T47D (cell line): ENCODE data around the gene DCTN3.

Source experiments
- DNase-seq, 2 experiments: peaks; one replicate each; pipeline versions ENCODE4 v3.0.0 to v3.0.0-alpha.2; 2011 to 2012; ENCODE audit warnings: low read depth in 1 of 2, low spot score in 1 of 2
- JUND ChIP-seq: IDR thresholded peaks from 2 replicates; pipeline ENCODE4 v1.6.1; 2012; ENCODE audit warnings: low read depth
- in situ Hi-C: cut with HindIII; loops from 2 replicates; pipeline ENCODE4 v1.10.0; 2016; ENCODE audit warnings: low sequenced_read_pairs, low pct_unique_long_range_greater_than_20kb

Gene DCTN3

GRCh38 chr9:34577400-34578240, 42.7 kb downstream of the DCTN3 start:
- in situ Hi-C loops: no loop called here
- no peak for DNase-seq
- TF ChIP-seq JUND: no peak

GRCh38 chr9:34576597-34577399, 43.5 kb downstream of the DCTN3 start:
- no peak for DNase-seq
- in situ Hi-C loops: no loop called here

GRCh38 chr9:34575862-34576596, 44.3 kb downstream of the DCTN3 start:
- in situ Hi-C loops: no loop called here
- TF ChIP-seq JUND: no peak

More at GRCh38 chr9:34576597-34577399, 43.5 kb downstream of the DCTN3 start:
- no peak for TF ChIP-seq JUND

GRCh38 chr9:34575241-34575640, 45.1 kb downstream of the DCTN3 start:
- no peak for DNase-seq
- no peak for TF ChIP-seq JUND
- in situ Hi-C loops: no loop called here

More at GRCh38 chr9:34575862-34576596, 44.3 kb downstream of the DCTN3 start:
- no peak for DNase-seq

GRCh38 chr9:34574571-34574970, 45.7 kb downstream of the DCTN3 start:
- no peak for DNase-seq
- in situ Hi-C loops: no loop called here
- no peak for TF ChIP-seq JUND

GRCh38 chr9:34573599-34574325, 46.5 kb downstream of the DCTN3 start:
- DNase-seq: no peak
- no peak for TF ChIP-seq JUND
- in situ Hi-C loops: no loop called here

GRCh38 chr9:34572628-34573027, 47.7 kb downstream of the DCTN3 start:
- DNase-seq: no peak
- TF ChIP-seq JUND: no peak
- in situ Hi-C loops: no loop called here

GRCh38 chr9:34572092-34572491, 48.2 kb downstream of the DCTN3 start:
- in situ Hi-C loops: no loop called here
- DNase-seq: no peak
- TF ChIP-seq JUND: no peak

GRCh38 chr9:34571481-34571810, 48.8 kb downstream of the DCTN3 start:
- TF ChIP-seq JUND: no peak
- in situ Hi-C loops: no loop called here
- DNase-seq: no peak

- DNase-seq: no peak
- no peak for TF ChIP-seq JUND
- in situ Hi-C loops: no loop called here
Measured at GRCh38 chr9:34570809-34571480, 49.4 kb downstream of the DCTN3 start.

GRCh38 chr9:34570376-34570775, 49.9 kb downstream of the DCTN3 start:
- in situ Hi-C loops: no loop called here
- TF ChIP-seq JUND: no peak
- no peak for DNase-seq

GRCh38 chr9:34568774-34569173, 51.5 kb downstream of the DCTN3 start:
- in situ Hi-C loops: no loop called here
- no peak for TF ChIP-seq JUND
- DNase-seq: no peak
